ENCODE results near the gene EIF1B.

DNA sequence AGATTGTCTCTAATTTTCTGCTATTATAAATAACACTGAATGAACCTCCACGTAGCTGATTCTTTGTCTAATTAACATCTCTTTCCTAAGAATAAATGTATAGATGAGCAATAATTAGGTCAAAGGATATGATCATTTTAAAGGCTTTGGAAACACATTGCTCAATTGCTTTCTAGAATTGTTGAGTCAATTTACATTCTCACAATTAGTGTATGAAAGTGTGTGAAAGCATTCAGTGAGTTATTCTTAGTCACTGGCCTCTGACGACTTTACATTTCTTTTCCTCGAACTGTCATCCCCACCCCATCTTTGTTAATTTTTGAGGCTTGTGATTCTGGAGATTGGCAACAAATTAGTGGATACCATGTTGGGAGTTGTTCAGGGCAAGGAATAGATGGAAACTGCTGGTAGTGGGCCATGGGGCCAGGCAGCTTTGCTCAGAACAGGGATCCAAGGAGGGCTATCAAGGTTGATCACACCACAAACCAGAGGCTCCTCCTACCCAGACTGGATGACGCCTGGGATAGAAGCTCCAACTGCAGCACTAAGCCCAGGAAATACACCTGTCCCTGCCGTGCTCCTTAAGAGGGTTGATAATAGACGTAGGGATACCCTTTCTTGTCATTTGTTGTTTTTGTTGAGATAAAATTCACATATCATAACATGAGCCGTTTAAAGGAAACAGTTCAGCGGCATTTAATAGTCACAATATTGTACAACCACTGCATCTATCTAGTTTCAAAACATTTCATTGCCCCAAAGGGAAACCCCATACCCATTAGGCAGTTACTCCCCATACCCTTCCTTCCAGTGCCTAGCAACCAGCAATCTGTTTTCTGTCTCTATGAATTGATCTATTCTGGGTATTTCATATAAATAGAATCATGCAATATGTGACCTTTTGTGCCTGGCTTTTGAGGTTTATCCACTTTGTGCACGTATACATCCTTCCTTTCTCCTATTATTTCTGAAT lies 27.9 kb downstream of the EIF1B start:
- TF ChIP-seq, protein P1, sequence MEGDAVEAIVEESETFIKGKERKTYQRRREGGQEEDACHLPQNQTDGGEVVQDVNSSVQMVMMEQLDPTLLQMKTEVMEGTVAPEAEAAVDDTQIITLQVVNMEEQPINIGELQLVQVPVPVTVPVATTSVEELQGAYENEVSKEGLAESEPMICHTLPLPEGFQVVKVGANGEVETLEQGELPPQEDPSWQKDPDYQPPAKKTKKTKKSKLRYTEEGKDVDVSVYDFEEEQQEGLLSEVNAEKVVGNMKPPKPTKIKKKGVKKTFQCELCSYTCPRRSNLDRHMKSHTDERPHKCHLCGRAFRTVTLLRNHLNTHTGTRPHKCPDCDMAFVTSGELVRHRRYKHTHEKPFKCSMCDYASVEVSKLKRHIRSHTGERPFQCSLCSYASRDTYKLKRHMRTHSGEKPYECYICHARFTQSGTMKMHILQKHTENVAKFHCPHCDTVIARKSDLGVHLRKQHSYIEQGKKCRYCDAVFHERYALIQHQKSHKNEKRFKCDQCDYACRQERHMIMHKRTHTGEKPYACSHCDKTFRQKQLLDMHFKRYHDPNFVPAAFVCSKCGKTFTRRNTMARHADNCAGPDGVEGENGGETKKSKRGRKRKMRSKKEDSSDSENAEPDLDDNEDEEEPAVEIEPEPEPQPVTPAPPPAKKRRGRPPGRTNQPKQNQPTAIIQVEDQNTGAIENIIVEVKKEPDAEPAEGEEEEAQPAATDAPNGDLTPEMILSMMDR (IDR thresholded peaks at IDR 0.05): no peak
- TF ChIP-seq POLR2AphosphoS5 (IDR thresholded peaks at IDR 0.05): no peak

Measured in transverse colon (tissue), 4 donors.